Measurements from ENCODE around the gene KCNIP2. TPM values are rescaled to one million over a fixed set of nuclear protein-coding genes. Genes with fewer than 3 reads are reported as not detected.

KCNIP2 gene
- total RNA-seq, 1 donor from 2014 or later, result not detected

DNA sequence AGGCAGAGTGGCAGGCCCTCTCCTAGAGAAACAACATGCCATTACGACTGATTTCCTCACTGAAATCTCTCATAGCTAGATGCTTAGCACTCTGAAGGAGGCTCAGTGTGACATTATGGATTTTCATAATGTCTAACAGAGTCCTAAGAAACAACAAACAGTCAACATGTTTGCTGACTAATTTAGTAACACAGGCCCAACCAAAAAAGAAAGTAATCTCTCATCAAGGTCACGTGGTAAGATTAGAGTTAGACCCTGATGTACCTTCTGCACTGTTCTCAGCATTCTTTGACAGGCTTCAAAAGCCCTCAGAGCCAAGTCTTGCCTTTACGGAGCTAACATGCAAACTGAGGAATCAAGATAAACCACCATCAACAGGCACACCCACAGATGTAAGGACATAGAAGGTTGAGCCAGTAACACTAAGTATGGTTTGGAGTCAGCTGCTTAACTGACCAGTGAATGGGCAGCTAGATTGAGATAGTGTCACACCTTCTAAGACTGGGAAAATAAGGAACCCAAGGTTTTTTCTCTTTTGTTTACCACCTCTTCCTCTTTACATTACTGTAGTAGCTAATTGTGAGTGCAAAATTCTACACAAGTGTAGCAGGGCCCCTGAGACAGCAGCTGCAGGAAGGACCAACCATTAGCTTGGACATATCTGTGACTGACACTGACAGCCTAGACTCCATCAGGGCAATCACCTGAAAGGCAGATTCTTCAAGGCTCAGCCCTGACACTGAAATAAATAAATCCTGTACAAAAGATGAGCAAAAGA is 15.3 kb upstream of the KCNIP2 start:
- DNase-seq (ENCODE audit: low read depth), result no peak
- FAIRE-seq, result no peak
- H3K27me3 ChIP-seq (ENCODE audit: control insufficient read depth, insufficient read depth, low read length), result no peaks in the 10 kb centered on the region
- TF ChIP-seq, protein P1, sequence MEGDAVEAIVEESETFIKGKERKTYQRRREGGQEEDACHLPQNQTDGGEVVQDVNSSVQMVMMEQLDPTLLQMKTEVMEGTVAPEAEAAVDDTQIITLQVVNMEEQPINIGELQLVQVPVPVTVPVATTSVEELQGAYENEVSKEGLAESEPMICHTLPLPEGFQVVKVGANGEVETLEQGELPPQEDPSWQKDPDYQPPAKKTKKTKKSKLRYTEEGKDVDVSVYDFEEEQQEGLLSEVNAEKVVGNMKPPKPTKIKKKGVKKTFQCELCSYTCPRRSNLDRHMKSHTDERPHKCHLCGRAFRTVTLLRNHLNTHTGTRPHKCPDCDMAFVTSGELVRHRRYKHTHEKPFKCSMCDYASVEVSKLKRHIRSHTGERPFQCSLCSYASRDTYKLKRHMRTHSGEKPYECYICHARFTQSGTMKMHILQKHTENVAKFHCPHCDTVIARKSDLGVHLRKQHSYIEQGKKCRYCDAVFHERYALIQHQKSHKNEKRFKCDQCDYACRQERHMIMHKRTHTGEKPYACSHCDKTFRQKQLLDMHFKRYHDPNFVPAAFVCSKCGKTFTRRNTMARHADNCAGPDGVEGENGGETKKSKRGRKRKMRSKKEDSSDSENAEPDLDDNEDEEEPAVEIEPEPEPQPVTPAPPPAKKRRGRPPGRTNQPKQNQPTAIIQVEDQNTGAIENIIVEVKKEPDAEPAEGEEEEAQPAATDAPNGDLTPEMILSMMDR (IDR thresholded peaks at IDR 0.05; ENCODE audit: insufficient read depth, low read length, severe bottlenecking), result no peak
- H3K36me3 ChIP-seq (ENCODE audit: control insufficient read depth, insufficient read depth, low read length), result no peaks in the 10 kb centered on the region
- H3K4me3 ChIP-seq (ENCODE audit: low read depth, low read length), result no peak overlapping the region

DNA sequence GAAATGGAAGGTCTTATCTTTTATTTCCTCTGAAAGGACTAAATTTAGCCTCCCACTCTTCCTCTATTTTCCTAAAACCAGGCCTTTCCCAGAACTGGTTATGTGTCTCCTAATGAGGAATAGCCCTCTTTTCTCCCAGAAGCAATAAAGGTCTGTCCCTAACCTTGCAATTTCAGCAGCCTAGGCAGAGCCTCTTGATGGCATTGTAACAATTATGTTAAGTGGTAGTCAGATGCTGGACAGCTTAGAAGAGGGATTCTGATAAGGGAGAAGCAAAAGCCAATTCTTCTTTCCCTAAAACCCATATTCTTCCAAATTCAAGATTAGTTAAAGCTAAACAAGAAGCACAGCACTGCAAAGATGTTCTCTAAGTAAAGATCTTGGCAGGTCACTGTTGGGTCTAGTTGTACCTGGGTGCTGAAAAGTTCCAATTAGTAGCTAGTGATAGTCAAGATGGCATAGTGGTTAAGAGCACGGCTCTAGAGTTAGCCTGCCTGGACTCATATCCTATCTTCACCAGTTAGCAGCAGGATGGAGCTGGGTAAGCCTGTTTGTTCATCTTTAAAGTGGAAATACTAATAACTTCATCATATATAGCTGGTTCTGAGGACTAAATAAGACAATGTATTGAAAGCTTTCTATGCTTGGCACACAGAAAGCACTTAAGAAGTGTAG is 14.3 kb upstream of the KCNIP2 start:
- FAIRE-seq, result no peak
- H3K27me3 ChIP-seq (ENCODE audit: control insufficient read depth, insufficient read depth, low read length), result no peaks in the 10 kb centered on the region
- H3K4me3 ChIP-seq (ENCODE audit: low read depth, low read length), result no peak overlapping the region
- TF ChIP-seq, protein P1 (IDR thresholded peaks at IDR 0.05; ENCODE audit: insufficient read depth, low read length, severe bottlenecking), result no peak
- no peaks in the 10 kb centered on the region for H3K36me3 ChIP-seq (ENCODE audit: control insufficient read depth, insufficient read depth, low read length)
- no peak for DNase-seq (ENCODE audit: low read depth)

DNA sequence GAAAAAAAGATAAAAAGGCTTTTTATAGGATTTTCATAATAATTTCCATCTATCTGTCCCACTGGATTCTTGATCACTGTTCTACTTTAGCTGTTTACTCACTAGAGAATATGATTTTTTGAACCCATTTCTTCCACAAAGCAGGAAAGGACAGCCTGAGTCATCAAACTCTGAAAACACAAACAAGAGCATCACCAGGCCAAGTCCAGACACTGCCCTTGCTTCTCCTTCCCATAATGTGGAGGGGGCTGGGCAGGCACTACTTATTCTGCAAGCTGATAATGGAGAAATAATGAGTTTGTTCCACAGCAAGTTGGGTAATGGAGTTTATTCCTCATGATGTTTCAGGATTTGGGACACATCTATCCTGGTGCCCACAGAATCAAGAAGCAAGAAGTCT is 13.0 kb upstream of the KCNIP2 start:
- peaks cover under 1% of the 10 kb centered on the region for H3K36me3 ChIP-seq (ENCODE audit: control insufficient read depth, insufficient read depth, low read length)
- DNase-seq (ENCODE audit: low read depth) (peak; percentile 60), FAIRE-seq (no peak)
- H3K4me3 ChIP-seq (ENCODE audit: low read depth, low read length), result no peak overlapping the region
- H3K27me3 ChIP-seq (ENCODE audit: control insufficient read depth, insufficient read depth, low read length), result no peaks in the 10 kb centered on the region
- TF ChIP-seq, protein P1 (IDR thresholded peaks at IDR 0.05; ENCODE audit: insufficient read depth, low read length, severe bottlenecking), result no peak

DNA sequence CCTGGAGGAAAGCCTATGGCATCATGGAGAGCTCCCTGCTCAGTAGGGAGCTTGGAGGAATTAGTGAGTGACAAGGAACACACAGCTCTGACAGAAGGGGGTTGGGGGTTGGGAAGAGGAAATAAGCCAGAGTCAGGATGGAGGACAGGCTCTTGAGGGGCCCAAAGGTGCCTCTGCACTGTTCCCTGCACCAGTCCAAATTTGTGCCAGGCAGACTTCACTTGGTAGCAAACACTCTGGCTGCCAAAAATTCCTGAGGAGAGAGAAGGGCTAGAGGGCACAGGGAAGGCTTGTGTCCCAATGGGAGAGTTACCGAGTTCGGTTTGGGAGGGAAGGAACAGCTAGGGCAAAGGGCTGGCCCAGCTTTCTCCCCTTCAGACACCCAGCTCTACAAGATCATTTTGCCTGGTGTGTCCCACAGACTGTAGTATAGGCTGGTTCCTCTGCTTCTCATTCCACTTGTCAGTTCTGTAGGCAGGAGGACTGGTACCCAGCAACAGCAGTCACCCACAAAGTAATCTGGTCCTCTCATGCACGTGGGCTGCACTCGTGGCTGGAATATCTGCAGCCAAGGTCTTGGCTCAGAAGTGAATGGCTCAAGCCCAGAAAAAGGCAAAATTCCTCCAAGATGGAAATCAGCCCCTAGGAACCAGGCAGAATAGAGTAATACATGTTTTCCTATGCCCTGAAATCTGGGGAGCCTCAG is 8.0 kb upstream of the KCNIP2 start:
- Histone ChIP-seq H3K27me3 (ENCODE audit: control insufficient read depth, insufficient read depth, low read length) (no peaks in the 10 kb centered on the region), H3K4me3 (ENCODE audit: low read depth, low read length) (no peak overlapping the region), H3K36me3 (ENCODE audit: control insufficient read depth, insufficient read depth, low read length) (peaks cover 2% of the 10 kb centered on the region)
- FAIRE-seq (no peak), DNase-seq (ENCODE audit: low read depth) (no peak)
- TF ChIP-seq, protein P1 (IDR thresholded peaks at IDR 0.05; ENCODE audit: insufficient read depth, low read length, severe bottlenecking), result no peak

DNA sequence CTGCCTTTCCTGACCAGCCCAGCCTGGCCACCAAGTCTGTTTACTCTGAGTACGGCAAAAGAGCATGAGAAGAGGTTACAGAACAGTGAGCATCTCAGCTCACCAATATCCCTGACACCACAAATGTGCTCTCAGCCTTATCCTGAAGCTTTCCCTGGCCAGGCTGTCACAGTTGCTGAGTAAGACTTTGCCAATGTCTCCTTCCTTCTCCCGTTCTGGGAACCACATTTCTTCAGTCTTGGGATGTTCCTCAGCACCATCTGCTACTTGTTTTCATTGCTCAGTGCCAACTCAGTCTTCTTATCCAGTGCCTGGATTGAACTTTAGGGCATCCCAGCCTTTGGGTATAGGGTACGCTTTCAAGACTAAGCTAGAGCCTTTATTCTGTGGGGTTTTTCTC is 7.1 kb upstream of the KCNIP2 start:
- peaks cover 4% of the 10 kb centered on the region for H3K36me3 ChIP-seq (ENCODE audit: control insufficient read depth, insufficient read depth, low read length)
- H3K27me3 ChIP-seq (ENCODE audit: control insufficient read depth, insufficient read depth, low read length), result no peaks in the 10 kb centered on the region
- no peak overlapping the region for H3K4me3 ChIP-seq (ENCODE audit: low read depth, low read length)
- FAIRE-seq (peak; percentile 50), DNase-seq (ENCODE audit: low read depth) (no peak)
- TF ChIP-seq, protein P1 (IDR thresholded peaks at IDR 0.05; ENCODE audit: insufficient read depth, low read length, severe bottlenecking), result no peak
